Measurements from ENCODE around the gene KIAA1958. TPM values are rescaled to one million over a fixed set of nuclear protein-coding genes. Genes with fewer than 3 reads are reported as not detected.

Gene KIAA1958
- total RNA-seq, 2 experiments from 2014 or later: 5.6 to 6.8 TPM

DNA sequence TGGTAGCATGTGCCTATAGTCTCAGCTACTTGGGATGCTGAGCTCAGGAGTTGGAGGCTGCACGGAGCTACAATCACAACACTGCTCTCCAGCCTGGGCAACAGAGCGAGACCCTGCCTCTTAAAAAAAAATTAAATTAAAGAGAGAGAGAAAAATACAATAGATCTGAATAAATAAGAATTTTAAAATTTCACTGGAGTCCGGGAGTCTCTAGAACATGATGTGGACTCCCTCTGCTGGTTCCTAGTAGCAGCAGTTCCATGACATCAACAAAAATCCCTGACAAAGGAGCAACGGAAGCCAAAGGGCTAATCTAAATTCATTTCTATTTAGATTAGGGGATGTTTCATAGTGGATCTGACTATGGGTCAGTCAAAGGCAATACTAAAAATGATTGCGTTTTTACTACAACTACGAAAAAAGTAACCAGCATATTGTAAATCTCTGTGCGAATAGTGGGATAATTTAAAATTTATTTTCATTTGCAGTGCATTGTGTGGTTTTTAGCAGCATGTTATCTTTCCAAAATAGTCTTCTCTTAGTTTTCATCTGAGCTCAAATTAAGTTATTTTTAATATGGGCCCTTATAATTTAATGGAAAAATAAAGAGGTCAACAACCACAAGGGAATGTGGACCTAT, 224.5 kb downstream of the KIAA1958 start:
- H3K27ac Mint-ChIP-seq: no peak overlapping the region
- CTCF ChIA-PET: interaction anchor here (1.1 to 1.5 kb wide), 2 partner anchors 20 to 82 kb away, joined by 4 read pairs; no protein-coding TSS in a partner anchor
- no peak for ATAC-seq (ENCODE audit: poor library complexity)
- Histone ChIP-seq H3K27me3 (ENCODE audit: control insufficient read depth in 1 of 2, insufficient read depth in 2 of 2, low read length in 2 of 2) (no peaks in the 10 kb centered on the region), H3K36me3 (ENCODE audit: insufficient read depth, low read length) (peaks cover 29% of the 10 kb centered on the region), H3K27ac (ENCODE audit: low read depth in 1 of 2, low read length in 2 of 2) (no peak overlapping the region), H3K4me3 (ENCODE audit: low read length) (no peak overlapping the region), H3K4me1 (ENCODE audit: insufficient read depth, low read length) (no peaks in the 10 kb centered on the region), H3K9me3 (ENCODE audit: control insufficient read depth in 1 of 2, insufficient read depth in 1 of 2, low read length in 2 of 2) (no peaks in the 10 kb centered on the region)
- no peaks in the 10 kb centered on the region for H3K27me3 Mint-ChIP-seq
- intact Hi-C loops (cut with DNase I, micrococcal nuclease): no loop called here
- POLR2A ChIA-PET: no interaction called here
- H3K36me3 Mint-ChIP-seq (ENCODE audit: low read depth): peaks cover 72% of the 10 kb centered on the region
- no peak overlapping the region for H3K4me3 Mint-ChIP-seq
- TF ChIP-seq, protein P1, sequence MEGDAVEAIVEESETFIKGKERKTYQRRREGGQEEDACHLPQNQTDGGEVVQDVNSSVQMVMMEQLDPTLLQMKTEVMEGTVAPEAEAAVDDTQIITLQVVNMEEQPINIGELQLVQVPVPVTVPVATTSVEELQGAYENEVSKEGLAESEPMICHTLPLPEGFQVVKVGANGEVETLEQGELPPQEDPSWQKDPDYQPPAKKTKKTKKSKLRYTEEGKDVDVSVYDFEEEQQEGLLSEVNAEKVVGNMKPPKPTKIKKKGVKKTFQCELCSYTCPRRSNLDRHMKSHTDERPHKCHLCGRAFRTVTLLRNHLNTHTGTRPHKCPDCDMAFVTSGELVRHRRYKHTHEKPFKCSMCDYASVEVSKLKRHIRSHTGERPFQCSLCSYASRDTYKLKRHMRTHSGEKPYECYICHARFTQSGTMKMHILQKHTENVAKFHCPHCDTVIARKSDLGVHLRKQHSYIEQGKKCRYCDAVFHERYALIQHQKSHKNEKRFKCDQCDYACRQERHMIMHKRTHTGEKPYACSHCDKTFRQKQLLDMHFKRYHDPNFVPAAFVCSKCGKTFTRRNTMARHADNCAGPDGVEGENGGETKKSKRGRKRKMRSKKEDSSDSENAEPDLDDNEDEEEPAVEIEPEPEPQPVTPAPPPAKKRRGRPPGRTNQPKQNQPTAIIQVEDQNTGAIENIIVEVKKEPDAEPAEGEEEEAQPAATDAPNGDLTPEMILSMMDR (IDR thresholded peaks at IDR 0.05): no peak
- DNase-seq: no peak
- H3K9me3 Mint-ChIP-seq: no peaks in the 10 kb centered on the region
- peaks cover 54% of the 10 kb centered on the region for H3K4me1 Mint-ChIP-seq (ENCODE audit: low read depth)

DNA sequence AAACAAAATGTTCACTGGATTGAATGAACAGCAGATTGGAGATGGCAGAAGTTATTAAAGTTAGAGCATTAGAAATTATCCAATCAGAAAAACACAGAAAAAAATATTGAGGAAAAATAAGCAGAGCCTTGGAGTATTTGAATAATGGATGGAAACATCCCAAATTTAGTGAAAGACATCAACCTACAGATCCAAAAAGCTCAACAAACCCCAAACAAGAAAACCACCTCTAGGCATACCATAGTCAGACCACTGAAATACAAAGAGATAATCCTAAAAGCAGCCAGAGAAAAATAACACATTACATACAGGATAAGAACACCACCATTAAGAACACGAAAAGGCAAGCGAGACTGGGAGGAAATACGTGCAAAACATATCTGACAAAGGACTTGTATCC, 226.1 kb downstream of the KIAA1958 start:
- no peaks in the 10 kb centered on the region for H3K27me3 Mint-ChIP-seq
- POLR2A ChIA-PET: no interaction called here
- peaks cover 61% of the 10 kb centered on the region for H3K4me1 Mint-ChIP-seq (ENCODE audit: low read depth)
- Histone ChIP-seq H3K4me1 (ENCODE audit: insufficient read depth, low read length) (peaks cover 10% of the 10 kb centered on the region), H3K36me3 (ENCODE audit: insufficient read depth, low read length) (peaks cover 29% of the 10 kb centered on the region), H3K4me3 (ENCODE audit: low read length) (no peak overlapping the region), H3K9me3 (ENCODE audit: control insufficient read depth in 1 of 2, insufficient read depth in 1 of 2, low read length in 2 of 2) (no peaks in the 10 kb centered on the region), H3K27ac (ENCODE audit: low read depth in 1 of 2, low read length in 2 of 2) (no peak overlapping the region), H3K27me3 (ENCODE audit: control insufficient read depth in 1 of 2, insufficient read depth in 2 of 2, low read length in 2 of 2) (no peaks in the 10 kb centered on the region)
- TF ChIP-seq, protein P1 (IDR thresholded peaks at IDR 0.05): no peak
- no peak overlapping the region for H3K4me3 Mint-ChIP-seq
- peaks cover 73% of the 10 kb centered on the region for H3K36me3 Mint-ChIP-seq (ENCODE audit: low read depth)
- H3K9me3 Mint-ChIP-seq: no peaks in the 10 kb centered on the region
- DNase-seq (no peak), ATAC-seq (ENCODE audit: poor library complexity) (no peak)
- intact Hi-C loops (cut with DNase I, micrococcal nuclease): no loop called here
- no peak overlapping the region for H3K27ac Mint-ChIP-seq
- CTCF ChIA-PET: no interaction called here

DNA sequence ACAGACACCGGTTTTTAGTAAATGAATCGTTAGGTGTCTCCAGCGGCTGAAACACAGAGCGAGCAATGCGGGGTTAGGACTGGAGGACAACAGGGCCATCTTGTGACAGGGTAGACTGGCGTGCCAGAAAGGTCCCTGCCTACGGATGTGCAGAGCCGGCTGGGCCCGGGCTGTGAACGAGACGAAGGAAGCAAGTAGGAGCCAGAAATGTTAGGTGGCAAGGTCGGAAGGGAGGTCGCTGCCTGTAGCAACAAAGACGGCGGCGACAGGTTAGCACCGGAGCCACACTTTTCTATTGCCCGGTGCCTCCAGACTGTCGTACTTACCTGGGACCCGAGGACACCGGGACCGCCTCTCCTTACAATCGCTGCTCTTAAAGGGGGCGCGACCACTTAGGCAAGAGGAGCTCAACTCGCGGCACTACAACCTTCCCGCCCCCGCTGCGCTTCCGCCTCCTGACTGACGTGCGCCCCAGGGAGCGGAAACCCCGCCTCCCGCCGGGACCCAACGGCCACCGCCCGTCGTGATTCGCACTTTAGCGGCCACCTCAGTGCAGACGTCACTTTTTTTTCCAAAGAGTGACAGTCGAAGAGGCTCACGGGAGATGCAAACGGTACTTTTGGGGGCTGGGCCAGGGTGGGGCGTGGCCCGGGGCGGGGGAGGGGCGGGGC, 231.2 kb downstream of the KIAA1958 start, which contains the start of gene INIP:
Gene INIP (minus strand): TSS at position 457 of the 671 bp plus-strand sequence. CDS start 1,632 bp downstream, outside the sequence.
- H3K36me3 ChIP-seq (ENCODE audit: insufficient read depth, low read length): peaks cover 12% of the 10 kb centered on the region
- Mint-ChIP-seq H3K9me3 (no peaks in the 10 kb centered on the region), H3K27me3 (no peaks in the 10 kb centered on the region), H3K4me3 (peak within 1 kb of the TSS; percentile 99), H3K4me1 (ENCODE audit: low read depth) (peaks cover 32% of the 10 kb centered on the region), H3K27ac (peak within 1 kb of the TSS; percentile 99), H3K36me3 (ENCODE audit: low read depth) (peaks cover 32% of the 10 kb centered on the region)
- DNase-seq (peak; percentile 91 to 99 (median 95)), ATAC-seq (ENCODE audit: poor library complexity) (peak; percentile 89)
- H3K9me3 ChIP-seq (ENCODE audit: control insufficient read depth in 1 of 2, insufficient read depth in 1 of 2, low read length in 2 of 2): no peaks in the 10 kb centered on the region
- H3K4me1 ChIP-seq (ENCODE audit: insufficient read depth, low read length): peaks cover 15% of the 10 kb centered on the region
- TF ChIP-seq, protein P1 (IDR thresholded peaks at IDR 0.05): peak; percentile 34
- ChIA-PET CTCF (interaction anchor here (0.6 to 2.7 kb wide), 7 partner anchors 13 to 684 kb away, joined by 3 to 16 read pairs (median 3); partner anchors contain the start of gene KIAA1958), POLR2A (interaction anchor here (0.6 to 3.8 kb wide), 15 partner anchors 25 to 1193 kb away, joined by 3 to 37 read pairs (median 4); partner anchors contain the start of genes DNAJC25, HSDL2, KIAA1958 and PTBP3)
- intact Hi-C loops (cut with DNase I, micrococcal nuclease): loop anchor here (1.0 to 5.0 kb wide), 12 partner anchors 32 to 1190 kb away; partner anchors contain the start of genes DNAJC25 (in 1 of the 2), KIAA1958 (in 1 of the 2), PTBP3 (in 1 of the 2) and SNX30 (in 1 of the 2)
- H3K4me3 ChIP-seq (ENCODE audit: low read length): peak within 1 kb of the TSS; percentile 96
- peak within 1 kb of the TSS; percentile 92 to 95 for H3K27ac ChIP-seq (ENCODE audit: low read depth in 1 of 2, low read length in 2 of 2)
- no peaks in the 10 kb centered on the region for H3K27me3 ChIP-seq (ENCODE audit: control insufficient read depth in 1 of 2, insufficient read depth in 2 of 2, low read length in 2 of 2)

Other genes starting within 250 kb of the KIAA1958 start
- 100 to 1,000 TPM in 1 of 2 experiments, 10 to 100 TPM in 1; 100.0 to 110 TPM for gene PTBP3, start 153.2 kb upstream of the KIAA1958 start, total RNA-seq
- 1 to 10 TPM; 3.8 to 4.9 TPM for gene HSDL2, start 106.7 kb upstream of the KIAA1958 start, total RNA-seq
- gene INIP, start 231.3 kb downstream of the KIAA1958 start, total RNA-seq: 1 to 10 TPM; 7.8 to 9.1 TPM

All from CD4-positive, alpha-beta T cell (primary cell).